Lower leg skin (tissue), 4 donors: Measurements from ENCODE around the gene JMY. TPM values are rescaled to one million over a fixed set of nuclear protein-coding genes. Genes with fewer than 3 reads are reported as not detected.

Experiments
- DNase-seq, 2 donors: peaks; one replicate each; pipeline ENCODE4 v3.0.0-alpha.2; 2019; ENCODE audit warnings: low spot score in 2 of 2
- H3K4me3 ChIP-seq: fragments of 200-600 bp; sonication (generic); 2 replicates; pipeline ENCODE4 v1.5.1; 2017; ENCODE audit warnings: mild to moderate bottlenecking, low read depth; ENCODE audit not compliant: poor library complexity, severe bottlenecking
- CTCF ChIP-seq, 3 donors: fragments of 450-650 bp; IDR thresholded peaks; one replicate each; pipeline ENCODE4 v1.5.1; 2016; ENCODE audit warnings: antibody characterized with exemption in 3 of 3, mild to moderate bottlenecking in 3 of 3, moderate library complexity in 2 of 3
- POLR2A ChIP-seq, 2 donors: fragments of 450-650 bp; IDR thresholded peaks; one replicate each; pipeline ENCODE4 v1.6.1; 2016 to 2017; ENCODE audit warnings: antibody characterized with exemption in 2 of 2, mild to moderate bottlenecking in 1 of 2, moderate library complexity in 1 of 2
- WGBS, 2 donors: methylation state at CpG; one replicate each; pipeline ENCODE4 v1.1.5; 2018; 5-methylcytosine and 5-hydroxymethylcytosine counted together
- intact Hi-C: fragments of 100-400 bp; cut with DNase I; formaldehyde crosslinking; loops from one replicate; pipeline ENCODE4 v1.15.0; 2023; ENCODE audit warnings: low total_unique reads
- total RNA-seq, 4 donors: library from RNA; depleted of rRNA; stranded (reverse); fragments of >200 nt; gene quantifications; one replicate each; pipeline ENCODE4 v1.1.0, GENCODE V29; 2016

Gene JMY
- total RNA-seq, 4 donors from 2014 or later = 25.6 to 38.8 (median 30.5) TPM

- intact Hi-C loops = no loop called here
- TF ChIP-seq CTCF (IDR thresholded peaks at IDR 0.05) = no peak
- no peak for TF ChIP-seq POLR2A (IDR thresholded peaks at IDR 0.05)
- no peak overlapping the region for H3K4me3 ChIP-seq
- WGBS, 2 donors = 83 to 85% methylated on average over 6 of the region's 6 CpGs
- DNase-seq = no peak
These were observed 110.5 kb downstream of the JMY start for GRCh38 chr5:79346420-79346824.

GRCh38 chr5:79349047-79349446 is 113.1 kb downstream of the JMY start:
- no peak overlapping the region for H3K4me3 ChIP-seq
- 52 to 59% methylated on average over 10 of the region's 10 CpGs for WGBS, 2 donors
- no peak for DNase-seq
- intact Hi-C loops = no loop called here
- no peak for TF ChIP-seq POLR2A (IDR thresholded peaks at IDR 0.05)

GRCh38 chr5:79349881-79350280 is 114.0 kb downstream of the JMY start:
- no peak overlapping the region for H3K4me3 ChIP-seq
- TF ChIP-seq POLR2A (IDR thresholded peaks at IDR 0.05) = no peak
- no peak for TF ChIP-seq CTCF (IDR thresholded peaks at IDR 0.05)
- WGBS, 2 donors = 40 to 46% methylated on average over 2 of the region's 2 CpGs
- DNase-seq = no peak
- intact Hi-C loops = no loop called here

- TF ChIP-seq CTCF (IDR thresholded peaks at IDR 0.05) = no peak
- no peak for TF ChIP-seq POLR2A (IDR thresholded peaks at IDR 0.05)
- intact Hi-C loops = no loop called here
- no peak overlapping the region for H3K4me3 ChIP-seq
- WGBS, 2 donors = 11 to 16% methylated on average over 1 of the region's 1 CpG
- no peak for DNase-seq
These were observed 121.5 kb downstream of the JMY start for GRCh38 chr5:79357398-79357797.

Other genes with a start within 250 kb of the JMY start
- gene DMGDH, start 166.5 kb upstream of the JMY start, total RNA-seq = 1 to 10 TPM in 1 of 4 donors, under 1 TPM in 2, not detected in 1; 0.42 to 1.0 (median 0.91) TPM
- gene BHMT2, start 166.4 kb upstream of the JMY start, total RNA-seq = 1 to 10 TPM in 3 of 4 donors, under 1 TPM in 1; 0.42 to 5.4 (median 1.8) TPM
- gene BHMT, start 124.3 kb upstream of the JMY start, total RNA-seq = under 1 TPM in 1 of 4 donors, not detected in 3; 0.83 TPM